ENCODE results near the gene RESP18.
"Not testable (repeated sequence)": the region's sequence is repeated elsewhere in the genome, so short reads cannot be mapped to it uniquely, and the experiment has no call there.

Gene RESP18

GRCh38 chr2:219292616-219293015 lies 39.9 kb downstream of the RESP18 start:
- no peak overlapping the region for H3K4me3 ChIP-seq (ENCODE audit: low read depth, low read length)

- H3K4me3 ChIP-seq (ENCODE audit: low read depth, low read length), result no peak overlapping the region
These were observed 40.5 kb downstream of the RESP18 start for GRCh38 chr2:219291910-219292490.

DNA sequence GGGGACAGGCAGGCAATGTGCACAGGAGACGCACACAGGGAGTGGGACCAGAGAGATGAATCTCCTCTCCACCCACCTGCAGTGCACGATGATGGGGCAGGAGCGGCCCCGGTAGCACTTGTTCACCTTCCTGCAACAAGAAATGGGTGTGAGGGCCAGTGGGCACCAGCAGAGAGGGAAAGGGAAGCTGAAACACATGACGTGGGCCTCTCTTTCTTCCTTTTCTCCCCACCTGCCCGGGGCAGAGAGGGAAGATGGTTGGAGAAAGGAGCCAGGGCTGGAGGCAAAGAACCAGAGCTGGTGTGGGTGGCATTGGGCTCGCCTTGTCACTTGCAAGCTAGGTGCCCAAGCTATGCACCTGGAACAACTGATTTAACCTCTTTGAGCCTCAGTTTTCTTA lies 41.1 kb downstream of the RESP18 start:
- no peak overlapping the region for H3K4me3 ChIP-seq (ENCODE audit: low read depth, low read length)

GRCh38 chr2:219290381-219291171 lies 42.0 kb downstream of the RESP18 start:
- H3K4me3 ChIP-seq (ENCODE audit: low read depth, low read length), result no peak overlapping the region

- H3K4me3 ChIP-seq (ENCODE audit: low read depth, low read length), result no peak overlapping the region
These were observed 42.8 kb downstream of the RESP18 start for GRCh38 chr2:219289537-219290361.

DNA sequence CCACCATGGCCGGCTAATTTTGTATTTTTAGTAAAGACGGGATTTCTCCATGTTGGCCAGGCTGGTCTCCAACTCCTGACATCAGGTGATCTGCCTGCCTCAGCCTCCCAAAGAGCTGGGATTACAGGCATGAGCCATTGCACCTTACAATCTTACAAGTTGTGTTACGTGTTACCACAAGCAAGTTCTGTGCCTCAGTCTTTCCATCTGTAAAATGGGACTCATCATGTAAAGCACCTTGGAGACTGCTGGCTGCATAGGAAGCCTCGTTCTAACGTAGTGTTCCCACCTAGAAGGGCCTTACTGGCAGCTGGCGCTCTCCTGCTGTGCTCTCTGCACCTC lies 43.4 kb downstream of the RESP18 start:
- no peak overlapping the region for H3K4me3 ChIP-seq (ENCODE audit: low read depth, low read length)

DNA sequence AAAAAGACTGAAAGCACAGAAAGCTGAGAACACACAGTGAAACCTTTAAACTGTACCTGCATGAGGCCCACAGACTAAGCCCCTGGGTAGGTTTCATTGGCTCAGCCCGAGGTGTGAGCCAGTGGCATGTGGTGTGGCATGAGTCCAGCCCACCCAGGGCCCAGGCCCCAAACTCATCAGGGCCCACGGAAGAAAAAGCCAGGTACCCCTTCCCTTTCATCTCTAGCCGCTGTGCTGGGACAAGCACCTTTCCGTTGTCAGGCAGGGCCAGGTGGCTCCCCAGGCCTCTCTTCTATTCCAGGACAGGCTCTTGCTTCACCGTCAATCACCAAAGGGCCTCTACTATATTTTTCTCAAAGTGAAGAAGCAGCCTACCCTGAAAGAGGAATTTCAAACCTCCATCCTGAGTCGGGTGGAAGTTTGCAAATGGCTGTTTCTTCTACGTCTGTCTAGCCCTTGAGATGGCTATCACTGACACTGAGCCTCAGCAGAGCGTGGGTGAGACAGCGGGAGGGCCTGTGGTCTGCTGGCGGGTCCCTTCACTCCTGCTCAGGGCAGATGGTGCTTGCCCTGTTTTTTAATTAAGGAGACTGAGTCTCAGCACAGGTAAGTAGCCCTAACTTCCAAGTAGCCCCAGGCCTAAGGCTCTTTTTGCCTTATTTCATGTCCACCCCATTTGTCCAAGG lies 44.8 kb downstream of the RESP18 start:
- no peak overlapping the region for H3K4me3 ChIP-seq (ENCODE audit: low read depth, low read length)

DNA sequence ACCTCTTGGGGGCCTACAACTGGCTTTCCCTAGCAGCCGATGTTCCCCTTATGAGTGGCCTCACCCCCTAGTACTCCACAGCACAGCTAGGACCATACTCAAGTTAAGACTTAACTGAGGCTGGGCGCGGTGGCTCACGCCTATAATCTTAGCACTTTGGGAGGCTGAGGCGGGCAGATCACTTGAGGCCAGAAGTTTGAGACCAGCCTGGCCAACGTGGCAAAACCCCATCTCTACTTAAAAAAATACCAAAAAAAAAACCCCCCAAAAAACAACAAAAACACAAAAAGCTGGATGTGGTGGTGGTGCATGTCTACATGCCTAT lies 45.5 kb downstream of the RESP18 start:
- H3K4me3 ChIP-seq (ENCODE audit: low read depth, low read length), result not testable (repeated sequence)

GRCh38 chr2:219286436-219287115 lies 46.0 kb downstream of the RESP18 start:
- no peak overlapping the region for H3K4me3 ChIP-seq (ENCODE audit: low read depth, low read length)

- H3K4me3 ChIP-seq (ENCODE audit: low read depth, low read length), result no peak overlapping the region
These were observed 46.6 kb downstream of the RESP18 start for GRCh38 chr2:219285894-219286425.

DNA sequence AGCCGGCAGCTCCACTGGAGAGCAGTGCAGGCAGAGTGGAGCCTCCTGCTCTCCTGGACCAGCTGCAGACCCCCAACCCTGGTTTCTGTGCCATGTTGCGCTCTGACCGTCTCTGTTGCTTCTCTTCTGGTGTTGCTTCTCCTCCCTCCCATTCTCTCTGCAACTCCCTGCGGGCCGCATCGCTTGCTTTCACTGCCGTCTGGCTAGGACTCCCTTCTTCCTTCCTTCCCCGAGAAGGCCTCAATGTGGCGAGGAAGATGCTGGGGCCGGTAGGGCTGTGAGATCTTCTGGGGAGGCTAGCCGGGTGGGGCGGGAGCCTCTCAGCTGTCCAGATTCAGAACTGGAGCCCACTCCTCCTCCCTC lies 47.2 kb downstream of the RESP18 start:
- H3K4me3 ChIP-seq (ENCODE audit: low read depth, low read length), result no peak overlapping the region

DNA sequence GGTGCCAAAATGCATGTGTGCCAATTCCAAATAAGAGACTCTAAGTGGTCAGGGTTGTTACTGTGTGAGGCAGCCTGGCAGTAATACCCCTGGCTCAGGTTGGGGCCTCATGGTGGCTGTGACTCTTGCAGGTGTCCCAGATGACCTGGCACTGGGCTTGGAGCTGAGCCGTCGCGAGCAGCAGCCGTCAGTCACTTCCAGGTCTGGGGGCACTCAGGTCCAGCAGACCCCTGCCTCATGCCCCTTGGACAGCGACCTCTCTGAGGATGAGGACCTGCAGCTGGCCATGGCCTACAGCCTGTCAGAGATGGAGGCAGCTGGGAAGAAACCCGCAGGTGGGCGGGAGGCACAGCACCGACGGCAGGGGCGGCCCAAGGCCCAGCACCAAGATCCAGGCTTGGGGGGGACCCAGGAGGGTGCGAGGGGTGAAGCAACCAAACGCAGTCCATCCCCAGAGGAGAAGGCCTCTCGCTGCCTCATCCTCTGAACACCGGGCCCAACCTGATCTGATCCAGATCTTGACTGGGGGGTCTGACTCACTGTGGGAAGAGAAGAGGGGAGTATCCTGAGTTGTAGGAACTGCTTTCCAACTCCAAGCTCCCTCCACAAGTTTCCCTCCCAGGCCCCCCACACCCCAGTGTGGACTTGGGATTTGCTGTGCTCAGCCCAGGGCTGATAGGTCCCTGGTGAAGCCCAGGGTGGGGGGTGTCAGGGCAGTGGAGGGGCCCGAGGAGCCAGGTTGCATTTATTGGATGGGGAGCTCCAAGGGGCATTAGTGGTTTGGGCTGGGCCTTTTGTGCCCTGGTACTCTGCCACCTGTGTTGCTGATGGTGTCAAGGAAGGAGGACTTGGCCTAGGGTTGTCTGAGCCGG lies 47.8 kb downstream of the RESP18 start:
- no peak overlapping the region for H3K4me3 ChIP-seq (ENCODE audit: low read depth, low read length)

- no peak overlapping the region for H3K4me3 ChIP-seq (ENCODE audit: low read depth, low read length)
These were observed 49.5 kb downstream of the RESP18 start for GRCh38 chr2:219282943-219283581.

DNA sequence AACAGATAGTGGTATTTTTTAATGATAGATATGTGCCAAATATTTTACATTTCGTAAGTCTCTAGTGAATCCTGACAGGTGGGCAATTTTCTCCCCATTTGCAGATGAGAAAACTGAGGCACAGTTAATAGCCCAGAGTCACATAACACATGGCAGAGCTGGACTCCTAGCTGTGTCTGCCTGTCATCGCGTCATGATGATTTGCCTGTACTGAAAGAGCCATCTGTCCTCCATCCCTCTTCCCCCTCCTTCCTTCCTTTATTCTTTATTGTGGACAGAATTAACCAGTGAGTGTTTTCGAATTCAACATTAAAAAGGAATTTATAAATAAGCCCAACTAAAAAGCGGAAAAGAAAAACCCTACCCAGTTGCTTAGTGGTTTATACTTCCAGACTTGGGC lies 50.2 kb downstream of the RESP18 start:
- no peak overlapping the region for H3K4me3 ChIP-seq (ENCODE audit: low read depth, low read length)

DNA sequence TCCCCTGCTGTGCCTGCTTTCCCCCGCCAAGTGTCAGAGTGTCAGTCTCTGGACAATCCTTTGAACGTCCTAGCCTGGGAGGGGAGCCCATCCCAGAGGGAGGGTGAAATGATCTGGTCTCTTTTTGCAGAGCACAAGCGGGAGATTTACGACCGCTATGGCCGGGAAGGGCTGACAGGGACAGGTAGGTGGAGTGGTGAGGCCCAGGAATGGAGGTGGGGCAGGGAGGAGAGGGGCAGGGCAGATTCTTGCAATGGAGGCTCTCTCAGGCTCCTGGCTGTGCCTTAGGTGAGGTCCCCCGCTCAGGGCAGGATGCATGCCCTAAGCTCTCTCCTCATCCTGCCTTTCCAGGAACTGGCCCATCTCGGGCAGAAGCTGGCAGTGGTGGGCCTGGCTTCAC lies 51.0 kb downstream of the RESP18 start:
- H3K4me3 ChIP-seq (ENCODE audit: low read depth, low read length), result no peak overlapping the region

- H3K4me3 ChIP-seq (ENCODE audit: low read depth, low read length), result no peak overlapping the region
These were observed 51.9 kb downstream of the RESP18 start for GRCh38 chr2:219280651-219281050.

DNA sequence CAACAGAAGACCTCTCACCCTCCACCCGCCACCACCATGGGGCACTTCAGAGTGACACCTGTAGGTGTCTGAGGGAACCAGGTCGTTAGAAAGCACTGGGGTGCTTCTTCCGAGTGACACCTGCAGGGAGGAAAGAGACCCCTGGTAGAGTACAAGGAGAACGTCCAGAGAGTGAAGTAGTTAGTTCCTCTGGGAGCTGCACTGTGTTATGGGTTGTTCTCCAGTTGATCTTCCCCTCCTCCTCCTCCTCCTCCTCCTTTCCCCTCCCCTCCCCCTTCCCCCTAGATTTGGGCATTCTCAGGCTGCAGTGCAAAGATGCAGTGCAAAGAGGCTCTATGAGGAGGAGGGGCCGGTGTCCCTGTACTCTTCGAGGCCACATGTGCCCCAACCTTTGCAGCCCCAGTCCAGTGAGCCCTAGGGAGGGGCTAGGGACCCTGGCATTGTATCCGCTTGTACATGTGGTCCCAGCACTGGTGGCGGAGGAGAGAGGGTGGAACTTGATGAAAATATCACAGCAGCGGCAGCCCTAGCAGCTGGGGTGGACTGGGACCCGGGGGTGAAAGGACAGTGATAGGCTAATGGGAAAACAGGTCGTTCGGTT lies 52.5 kb downstream of the RESP18 start:
- peak overlapping the region; percentile 31 for H3K4me3 ChIP-seq (ENCODE audit: low read depth, low read length)

DNA sequence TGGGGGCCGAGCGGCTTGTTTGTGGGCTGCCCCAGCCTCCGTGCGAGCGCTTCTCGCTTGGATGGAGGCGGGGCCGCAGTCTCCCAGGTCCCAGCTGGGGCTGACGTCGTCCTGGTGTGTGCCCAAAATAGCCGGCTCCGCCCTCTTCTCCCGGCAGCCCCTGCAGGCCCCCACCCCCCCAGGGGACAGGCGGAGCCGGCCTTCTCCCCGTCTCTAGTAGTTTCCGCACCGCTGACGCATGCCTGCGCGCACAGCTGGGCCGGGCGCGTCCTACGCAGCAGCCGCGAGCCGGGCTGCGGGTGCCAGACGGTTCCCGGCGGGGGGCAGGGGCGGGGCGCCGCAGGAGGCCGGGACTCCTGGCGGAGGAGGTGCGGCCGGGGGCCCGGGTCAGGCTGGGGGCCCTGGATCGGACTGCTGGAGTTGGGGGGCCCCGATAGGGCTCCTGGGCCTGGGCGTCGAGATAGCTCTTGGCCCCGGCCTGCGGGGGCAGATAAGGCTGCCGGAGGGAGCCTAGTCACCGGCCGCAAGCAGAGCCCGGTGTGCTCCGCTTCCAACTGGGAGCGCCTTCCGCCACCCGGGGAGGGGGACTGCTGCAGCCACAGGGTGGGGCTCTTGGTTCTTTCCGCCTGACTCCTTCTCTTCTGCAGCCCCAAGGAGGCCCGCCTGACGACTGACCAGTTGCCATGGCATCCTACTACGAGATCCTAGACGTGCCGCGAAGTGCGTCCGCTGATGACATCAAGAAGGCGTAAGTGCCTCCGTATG lies 53.2 kb downstream of the RESP18 start, which contains the start of gene DNAJB2:
DNAJB2 (plus strand) TSS at position 216 of the 765 bp plus-strand sequence; CDS start at position 684, 468 bp downstream.
- peak within 1 kb of the TSS; percentile 36 for H3K4me3 ChIP-seq (ENCODE audit: low read depth, low read length)
